GM18867 (cell line): ENCODE results near the gene MCF2L2.
"Not testable (repeated sequence)": the region's sequence is repeated elsewhere in the genome, so short reads cannot be mapped to it uniquely, and the experiment has no call there.

Source experiments
- ATAC-seq: cut with Tn5 transposase; IDR thresholded peaks from one replicate; pipeline ENCODE4 v1.9.1; 2021; ENCODE audit warnings: mild to moderate bottlenecking, moderate library complexity; ENCODE audit not compliant: unreplicated experiment

The MCF2L2 gene

DNA sequence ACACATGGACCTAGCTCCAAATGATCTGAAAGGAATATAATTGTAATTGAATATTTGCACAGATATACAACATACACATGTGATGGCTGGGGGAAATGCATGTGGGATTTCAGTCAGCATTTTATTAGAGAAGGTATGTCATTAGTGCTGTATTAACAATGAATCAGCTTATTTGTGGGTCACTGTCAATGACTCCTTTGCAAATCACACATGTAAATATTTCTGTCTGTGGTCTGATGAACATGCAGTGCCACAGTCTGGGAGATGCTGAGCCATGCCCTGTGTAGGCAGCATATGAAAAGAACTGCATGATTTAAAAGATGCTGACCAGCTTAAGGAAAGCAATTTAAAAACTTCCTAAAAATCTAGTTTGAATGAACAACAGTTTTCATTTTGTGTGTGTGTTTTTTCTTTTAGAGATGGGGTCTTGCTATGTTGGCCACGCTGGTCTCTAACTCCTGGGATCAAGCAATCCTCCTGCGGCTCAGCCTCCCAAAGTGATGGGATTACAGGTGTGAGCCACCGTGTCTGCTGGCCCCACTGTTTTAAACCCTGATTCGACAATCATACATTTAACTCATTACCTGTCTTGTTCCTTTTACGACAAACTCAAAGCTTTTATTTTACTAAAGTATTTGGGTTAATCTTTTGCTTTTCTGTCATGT is 176.2 kb downstream of the MCF2L2 start:
- ATAC-seq, result no peak

DNA sequence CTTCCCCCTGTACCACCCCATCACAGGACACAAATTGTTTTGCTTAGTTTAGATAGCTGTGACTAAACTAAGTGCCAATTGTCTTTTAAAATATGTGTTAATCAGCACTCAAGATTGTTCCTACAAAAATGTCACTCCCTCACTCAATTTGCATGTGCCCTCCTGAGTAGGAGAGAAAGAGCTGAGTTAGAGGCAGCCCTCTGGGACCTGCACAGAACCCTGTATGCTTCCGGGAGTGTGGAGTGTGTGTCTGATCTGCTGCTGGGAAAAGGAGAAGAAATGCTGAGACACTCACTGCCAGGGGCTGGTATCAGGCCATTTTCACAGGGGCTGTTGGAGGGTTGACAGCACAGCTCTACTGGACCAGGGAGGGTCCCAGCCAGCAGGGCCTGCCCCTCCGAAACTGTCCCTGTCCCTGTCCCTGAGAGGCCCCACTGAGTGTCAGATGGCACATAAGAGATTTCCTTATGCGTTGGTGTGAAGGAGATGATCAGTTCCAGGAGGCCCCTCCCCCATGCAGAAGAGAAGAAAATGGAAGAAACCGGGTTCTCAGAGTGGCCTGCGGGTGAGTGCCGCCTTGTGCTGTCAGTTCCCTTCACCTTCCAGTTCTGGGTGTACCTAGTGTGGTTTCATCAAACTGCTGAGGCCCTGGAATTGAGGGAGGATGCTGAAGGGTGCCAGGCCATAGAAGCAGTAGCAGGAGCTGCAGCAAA is 179.3 kb downstream of the MCF2L2 start:
- no peak for ATAC-seq

DNA sequence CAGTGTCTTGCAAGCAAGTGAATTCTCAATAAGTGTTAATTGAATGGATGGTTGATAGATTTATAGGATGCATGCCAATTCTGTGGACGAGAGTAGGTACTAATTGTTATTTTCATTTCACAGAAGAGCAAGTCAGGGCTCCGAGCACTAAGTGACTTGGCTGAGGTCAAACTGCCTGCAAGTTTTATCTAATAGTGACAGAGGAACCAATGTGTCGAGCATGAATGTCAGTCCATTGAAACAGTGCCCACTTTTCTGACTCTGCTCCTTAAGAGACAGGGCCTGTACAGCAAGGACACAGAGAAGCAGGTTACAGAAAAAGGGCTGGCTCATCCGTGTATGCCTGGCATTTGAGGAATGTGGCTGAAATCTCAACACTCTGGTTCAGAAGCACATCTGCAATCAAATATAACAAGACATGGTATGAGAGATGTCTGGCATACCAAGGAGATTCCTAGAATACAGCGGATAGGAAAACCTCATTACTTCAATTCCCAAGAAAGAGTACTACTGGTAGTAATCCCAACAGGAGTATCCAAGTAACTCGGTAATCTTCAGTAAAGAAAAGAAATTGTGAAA is 181.3 kb downstream of the MCF2L2 start:
- no peak for ATAC-seq

DNA sequence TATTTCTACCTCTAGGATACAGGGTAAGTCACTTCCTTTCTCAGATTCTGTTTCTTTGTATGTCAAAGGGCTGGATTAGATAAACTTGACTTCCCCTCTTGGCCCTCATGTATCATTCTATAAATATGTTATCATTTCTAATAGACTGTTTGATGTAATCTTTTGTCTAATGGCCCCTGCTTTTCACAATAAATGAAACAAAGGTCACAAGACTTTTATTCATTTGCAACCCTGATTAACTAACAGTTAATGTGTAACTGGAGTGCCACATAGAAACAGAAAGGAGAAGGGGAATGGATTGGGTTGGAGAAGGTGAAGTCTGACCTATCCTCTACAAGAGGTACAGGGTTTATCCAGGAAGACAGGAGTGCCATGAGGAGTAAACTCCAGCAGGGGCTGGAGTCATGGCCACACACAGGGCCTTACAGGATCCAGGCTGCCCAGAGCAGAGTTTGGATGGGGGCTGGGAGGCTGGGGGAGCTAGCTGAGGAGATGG is 183.4 kb downstream of the MCF2L2 start:
- no peak for ATAC-seq

DNA sequence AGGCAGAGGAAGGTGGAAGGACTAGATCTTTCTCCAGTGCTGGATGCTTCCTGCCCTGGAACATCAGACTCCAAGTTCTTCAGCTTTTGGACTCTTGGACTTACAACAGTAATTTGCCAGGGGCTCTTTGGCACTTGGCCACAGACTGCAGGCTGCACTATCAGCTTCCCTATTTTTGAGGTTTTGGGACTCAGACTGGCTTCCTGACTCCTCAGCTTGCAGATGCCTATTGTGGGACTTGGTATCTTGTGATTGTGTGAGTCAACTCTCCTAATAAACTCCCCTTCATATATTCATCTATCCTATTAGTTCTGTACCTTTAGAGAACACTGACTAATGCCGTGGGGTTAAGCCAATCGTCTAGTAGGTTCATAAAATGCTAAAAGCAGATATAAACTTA is 184.2 kb downstream of the MCF2L2 start:
- no peak for ATAC-seq

DNA sequence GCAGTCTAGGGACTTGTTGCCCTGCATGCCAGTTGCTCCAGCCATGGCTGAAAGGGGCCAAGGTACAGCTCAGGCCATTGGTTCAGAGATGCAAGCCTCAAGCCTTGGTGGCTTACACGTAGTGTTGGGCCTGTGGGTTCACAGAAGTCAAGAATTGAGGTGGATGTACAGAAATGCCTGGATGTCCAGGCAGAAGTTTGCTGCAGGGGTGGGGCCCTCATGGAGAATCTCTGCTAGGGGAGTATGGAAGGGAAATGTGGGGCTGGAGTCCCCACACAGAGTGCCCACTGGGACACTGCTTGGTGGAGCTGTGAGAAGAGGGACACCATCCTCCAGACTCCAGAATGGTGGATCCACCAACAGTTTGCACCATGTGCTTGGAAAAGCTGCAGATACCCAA is 186.0 kb downstream of the MCF2L2 start:
- no peak for ATAC-seq

DNA sequence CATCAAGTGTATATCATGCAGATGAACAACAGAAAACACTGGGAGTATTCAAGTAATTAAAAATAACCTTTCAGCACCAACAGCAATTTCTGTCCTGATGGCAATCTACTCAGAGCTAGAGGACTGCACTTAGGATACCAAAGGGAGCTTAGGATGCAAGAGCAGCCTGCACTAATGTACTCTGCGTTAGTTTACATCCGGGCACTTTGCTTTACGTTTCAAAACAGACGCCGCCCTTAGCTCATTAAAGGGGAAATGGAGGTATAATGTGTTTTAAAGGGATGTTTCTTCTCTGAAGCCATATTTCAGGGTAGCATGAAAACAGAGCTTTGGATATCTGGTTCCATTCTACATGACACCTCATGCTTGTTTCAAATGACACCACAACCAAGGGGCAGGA is 189.4 kb downstream of the MCF2L2 start:
- ATAC-seq, result no peak

DNA sequence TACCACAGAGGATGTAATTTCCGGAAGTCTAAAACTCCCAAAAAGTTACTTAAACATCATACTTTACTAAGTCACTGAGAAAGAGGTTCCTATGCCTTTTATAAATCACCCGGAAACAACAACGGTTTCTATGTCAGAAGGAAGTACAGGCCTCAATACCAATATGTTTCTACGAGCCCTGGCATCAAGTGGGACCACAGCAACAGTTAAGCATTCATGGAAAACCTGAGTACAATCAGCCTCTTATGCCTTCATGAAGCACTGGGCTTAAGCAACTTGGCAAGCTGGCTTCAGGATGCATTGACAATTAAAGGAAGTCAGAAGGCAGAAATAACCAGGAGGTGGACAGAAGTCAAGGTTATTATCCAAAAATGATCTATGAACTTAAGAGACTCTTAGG is 194.5 kb downstream of the MCF2L2 start:
- ATAC-seq, result no peak

DNA sequence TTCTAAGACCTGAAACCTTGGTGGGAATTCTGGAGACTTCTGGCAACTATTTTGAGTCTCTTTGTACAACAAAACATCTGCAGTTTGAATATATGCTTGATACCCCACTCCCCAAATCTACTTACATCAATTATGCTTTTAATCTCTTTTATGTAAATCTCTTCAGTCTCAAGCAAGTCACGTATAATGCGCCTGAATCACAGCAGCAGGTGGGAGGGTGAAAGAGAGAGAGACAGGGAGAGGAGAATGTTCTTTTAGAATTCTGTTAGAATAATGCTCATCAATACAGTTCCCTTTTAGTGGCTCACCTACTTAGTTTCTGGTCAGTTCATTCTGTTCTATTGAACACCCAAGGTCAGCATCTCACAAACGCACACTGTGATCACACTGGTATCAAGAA is 197.6 kb downstream of the MCF2L2 start:
- ATAC-seq, result no peak

DNA sequence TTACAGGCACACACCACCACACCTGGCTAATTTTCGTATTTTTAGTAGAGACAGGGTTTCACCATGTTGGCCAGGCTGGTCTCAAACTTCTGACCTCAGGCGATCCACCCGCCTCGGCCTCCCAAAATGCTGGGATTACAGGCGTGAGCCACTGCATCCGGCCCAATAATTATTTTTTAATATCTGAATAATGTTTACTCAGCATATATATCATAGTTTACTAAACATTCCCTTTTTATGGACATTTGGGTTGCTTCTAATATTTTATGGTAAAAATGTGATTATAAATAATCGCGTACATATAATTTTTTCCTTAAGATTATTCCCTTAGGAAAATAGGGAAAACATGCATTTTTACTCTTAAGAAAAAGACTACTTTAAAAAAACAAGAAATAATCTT is 198.2 kb downstream of the MCF2L2 start:
- ATAC-seq, result not testable (repeated sequence)

DNA sequence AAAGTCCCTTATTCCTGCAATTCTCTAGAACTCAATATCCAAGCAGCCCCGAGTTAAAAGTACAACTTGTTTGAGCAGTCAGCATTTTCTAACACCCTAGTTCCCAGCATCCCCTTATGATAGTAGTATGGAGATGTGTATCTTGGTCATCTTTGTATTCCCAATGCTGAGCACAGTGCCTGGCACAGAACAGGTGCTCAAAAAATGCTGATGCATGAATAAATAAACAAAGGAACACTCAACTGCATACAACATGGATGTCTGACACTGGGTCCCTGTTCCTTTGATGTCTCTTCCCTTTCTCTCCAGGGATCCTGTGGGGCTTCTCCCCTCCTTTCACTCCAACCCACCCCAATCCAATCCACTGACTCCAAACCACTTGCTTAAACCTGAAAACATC is 199.2 kb downstream of the MCF2L2 start:
- no peak for ATAC-seq

DNA sequence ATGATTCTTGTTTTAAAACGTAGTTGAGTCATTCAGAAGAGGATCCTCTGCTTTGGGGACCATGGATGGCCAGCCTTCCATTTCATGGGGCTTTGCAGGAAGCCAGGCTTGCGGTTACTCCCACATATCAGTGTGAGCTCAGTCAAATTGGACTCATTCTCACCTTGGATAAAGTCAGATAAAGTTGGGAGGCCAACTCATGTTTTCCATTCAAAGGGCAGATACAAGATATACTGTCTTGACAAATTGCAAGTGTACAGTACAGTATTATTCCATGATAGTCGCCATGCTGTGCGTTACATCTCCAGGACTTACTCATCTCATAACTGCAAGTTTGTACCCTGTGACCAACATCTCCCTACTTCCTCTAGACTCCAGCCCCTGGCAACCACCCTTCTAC is 200.8 kb downstream of the MCF2L2 start:
- no peak for ATAC-seq

DNA sequence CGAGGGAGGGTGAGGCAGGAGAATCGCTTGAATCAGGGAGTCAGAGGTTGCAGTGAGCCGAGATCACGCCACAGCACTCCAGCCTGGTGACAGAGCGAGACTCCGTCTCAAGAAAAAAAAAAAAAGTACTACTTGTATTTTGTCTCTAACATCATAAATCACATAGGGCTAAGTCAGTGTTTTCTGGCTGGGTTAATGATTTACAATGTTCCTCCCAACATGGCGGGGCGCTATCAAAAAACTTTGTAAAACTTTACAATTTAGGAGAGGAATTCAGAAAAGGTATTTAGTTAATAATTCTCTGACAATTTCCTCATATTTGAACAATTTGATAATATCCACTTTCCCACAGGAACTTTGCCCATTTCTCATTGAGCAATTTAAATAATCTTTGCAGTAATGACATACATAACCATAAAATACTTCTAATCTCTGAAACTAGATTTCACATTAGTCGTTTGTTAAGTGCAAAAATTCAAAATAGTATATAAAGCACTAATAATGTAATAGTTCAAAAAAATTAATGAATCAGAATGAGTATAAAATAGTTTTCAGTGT is 202.0 kb downstream of the MCF2L2 start:
- ATAC-seq, result no peak

DNA sequence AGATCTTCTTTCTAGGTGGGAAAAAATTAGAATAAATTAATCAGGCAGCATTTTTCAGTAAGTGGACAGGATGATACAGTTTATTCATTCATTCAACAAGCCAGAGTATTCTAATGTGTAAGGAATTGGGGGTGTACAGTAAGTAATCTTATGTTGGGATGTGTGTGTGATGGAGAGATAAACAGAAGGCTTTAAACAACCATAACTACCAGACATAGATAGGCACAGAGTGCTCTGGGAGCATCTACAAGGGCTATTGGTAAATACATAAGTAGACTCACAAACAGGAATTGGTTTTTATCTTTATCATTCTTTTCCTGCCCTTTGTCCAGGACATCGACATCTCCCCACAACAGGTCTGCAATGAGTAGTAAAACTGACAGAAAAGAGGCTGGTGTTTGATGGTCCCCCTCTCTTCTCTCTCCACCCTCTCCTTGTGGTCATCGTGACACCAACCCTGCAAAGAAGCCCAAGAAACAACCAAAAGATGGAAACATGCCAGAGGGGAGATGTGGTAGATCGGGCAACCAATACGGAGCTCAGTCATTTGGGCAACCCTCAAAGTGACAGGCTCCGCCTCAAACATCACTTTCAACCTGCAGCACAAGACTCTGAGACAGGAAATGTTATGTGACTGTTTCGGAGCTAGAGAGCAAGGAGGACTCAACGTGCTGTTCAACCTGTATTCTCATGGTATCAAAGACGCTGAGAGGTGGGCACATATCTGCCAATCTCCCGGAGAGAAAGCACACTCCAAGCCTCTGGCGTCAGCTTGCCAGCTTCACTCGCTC is 204.0 kb downstream of the MCF2L2 start:
- no peak for ATAC-seq

DNA sequence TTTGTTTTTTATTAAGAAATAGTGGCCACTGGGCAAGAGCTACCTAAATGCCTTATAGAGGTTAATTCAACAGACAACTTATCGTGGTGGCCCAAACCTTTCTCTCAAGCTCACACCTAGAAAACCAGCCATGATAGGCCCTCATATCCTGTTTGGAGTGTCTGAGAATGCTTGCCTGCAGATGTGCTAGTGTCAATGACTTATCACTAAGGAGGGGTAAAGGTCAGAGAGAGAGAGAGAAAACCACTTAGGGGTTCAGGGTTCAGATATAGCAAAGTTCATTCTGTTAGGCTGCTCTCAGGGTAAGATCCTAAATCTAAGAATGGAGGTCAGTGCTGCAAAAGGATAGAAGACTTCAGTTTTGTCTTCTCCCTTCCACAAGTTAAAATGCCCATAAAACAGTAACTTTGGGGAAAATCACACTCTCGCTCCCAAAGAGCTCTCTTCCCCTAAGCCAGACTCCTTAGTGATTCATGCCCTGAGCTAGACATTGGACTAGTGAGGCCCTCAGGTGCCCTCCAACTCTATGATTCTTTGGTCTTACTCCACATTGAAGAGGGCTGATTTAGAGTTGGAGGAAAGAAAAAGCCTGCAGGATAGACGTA is 205.7 kb downstream of the MCF2L2 start:
- no peak for ATAC-seq

DNA sequence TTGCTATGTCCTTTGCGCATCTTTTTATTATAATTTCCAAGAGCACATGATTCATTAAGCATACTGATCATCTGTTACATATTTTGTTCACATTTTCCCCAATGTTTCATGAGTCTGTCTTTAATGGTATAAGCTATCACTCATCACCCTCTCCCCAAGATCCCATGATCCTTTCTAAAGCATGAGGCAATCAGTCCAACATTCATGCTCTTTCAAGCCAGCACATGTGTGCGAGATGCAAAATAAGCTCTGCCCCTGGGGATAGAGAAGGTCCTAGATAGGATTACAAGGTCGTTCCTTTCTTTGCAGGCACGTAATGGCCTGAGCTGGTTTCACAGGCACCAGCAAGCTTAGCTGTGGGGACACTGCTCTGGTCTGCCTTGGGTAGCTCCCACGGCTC is 207.6 kb downstream of the MCF2L2 start:
- ATAC-seq, result no peak

DNA sequence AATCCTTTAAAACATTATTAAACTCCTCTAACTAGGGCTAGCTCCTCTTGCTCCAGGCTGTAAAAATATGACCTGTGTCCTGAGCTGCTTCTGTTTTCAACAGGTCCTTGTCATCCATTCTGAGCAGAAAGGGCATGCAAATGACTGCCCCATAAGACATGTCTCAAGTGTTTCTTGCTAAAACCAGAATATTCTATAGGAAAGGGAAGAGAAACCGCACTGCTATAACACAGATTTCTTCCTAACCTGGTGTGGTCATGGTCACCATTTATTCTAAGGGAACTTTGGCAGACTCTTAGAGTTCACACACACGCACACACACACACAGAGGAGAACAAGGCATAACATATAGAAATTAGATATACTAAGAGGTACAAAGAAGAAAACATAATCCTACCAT is 209.6 kb downstream of the MCF2L2 start:
- no peak for ATAC-seq

DNA sequence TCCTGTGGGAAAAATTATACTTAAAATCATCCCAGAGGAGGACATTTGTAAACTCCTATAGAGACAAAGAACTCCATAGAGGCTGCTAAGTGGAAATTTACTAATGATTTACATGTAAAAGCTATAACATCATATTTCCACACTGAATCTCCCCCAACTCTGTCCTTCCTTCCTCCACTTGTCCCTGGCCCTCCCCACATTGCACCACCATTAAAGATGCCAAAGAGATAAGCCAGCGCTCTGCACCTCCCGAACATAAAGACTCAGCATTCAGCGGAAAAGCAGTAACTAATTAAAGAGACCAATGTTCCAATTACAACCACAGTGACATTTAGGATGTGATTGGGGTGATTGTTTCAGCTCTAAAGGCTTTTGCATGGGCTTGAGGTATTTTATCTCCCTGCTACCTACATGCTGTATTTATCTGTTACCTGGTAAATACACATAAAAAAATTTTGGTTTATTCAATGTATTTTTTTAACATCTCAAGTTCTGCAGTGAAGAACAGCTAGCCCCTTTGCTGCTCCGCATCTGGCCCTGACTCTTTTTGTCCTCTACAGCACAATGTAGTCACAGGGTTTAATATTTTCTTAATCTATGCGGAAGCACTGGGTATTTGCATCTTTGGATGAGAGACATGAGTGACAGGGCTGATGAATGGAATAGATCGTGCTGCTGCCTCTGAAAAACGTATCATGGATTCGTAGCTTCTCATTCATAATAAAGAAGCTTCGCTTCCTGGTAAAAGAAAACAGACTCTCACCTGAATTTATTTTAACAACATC is 210.7 kb downstream of the MCF2L2 start:
- ATAC-seq, result no peak

DNA sequence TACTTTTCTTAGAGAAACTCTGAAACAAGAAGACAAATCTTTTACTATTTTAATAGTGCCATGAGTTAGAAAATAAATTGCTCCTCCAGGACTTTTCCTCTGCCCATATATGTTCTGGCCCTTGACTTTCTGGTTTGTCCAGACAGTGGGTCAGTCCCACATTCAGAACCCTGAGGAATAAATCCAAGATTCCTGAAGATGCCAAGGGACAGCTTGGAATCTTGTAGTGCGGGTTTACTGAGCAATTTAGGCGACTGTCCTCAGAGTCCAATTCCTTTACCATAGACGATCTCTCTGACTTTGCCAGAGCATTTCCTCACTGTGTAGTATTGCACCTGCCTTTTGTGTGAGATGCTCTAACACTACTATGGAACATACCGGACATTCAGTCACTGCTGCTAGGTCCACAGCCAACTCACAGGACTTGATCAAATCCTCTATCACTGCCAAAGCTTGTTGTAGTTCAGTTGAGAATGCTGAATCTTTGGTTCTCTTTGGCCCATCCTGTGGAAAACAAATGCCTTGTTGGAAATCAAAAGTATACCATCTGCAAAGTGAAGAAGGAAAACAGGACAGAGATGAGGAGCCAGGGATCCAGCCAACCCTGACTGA is 212.7 kb downstream of the MCF2L2 start:
- ATAC-seq, result no peak

DNA sequence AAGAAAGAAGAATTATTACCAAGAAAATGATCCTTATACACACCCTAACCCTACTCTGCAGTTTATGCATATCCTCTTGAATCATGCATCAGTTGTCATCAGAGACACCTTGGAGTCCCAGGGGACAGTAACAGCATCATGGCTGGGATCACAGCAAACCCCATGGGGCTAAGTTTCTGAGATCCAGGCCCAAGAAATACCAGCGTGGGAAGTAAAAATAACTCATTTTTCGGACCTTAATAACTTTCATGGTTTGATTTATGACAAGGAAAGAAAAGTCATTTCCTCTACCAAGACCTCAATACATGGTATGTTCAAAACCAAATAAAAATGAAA is 214.2 kb downstream of the MCF2L2 start:
- ATAC-seq, result no peak
